Measurements from ENCODE around the gene GPR158.

The GPR158 gene

DNA sequence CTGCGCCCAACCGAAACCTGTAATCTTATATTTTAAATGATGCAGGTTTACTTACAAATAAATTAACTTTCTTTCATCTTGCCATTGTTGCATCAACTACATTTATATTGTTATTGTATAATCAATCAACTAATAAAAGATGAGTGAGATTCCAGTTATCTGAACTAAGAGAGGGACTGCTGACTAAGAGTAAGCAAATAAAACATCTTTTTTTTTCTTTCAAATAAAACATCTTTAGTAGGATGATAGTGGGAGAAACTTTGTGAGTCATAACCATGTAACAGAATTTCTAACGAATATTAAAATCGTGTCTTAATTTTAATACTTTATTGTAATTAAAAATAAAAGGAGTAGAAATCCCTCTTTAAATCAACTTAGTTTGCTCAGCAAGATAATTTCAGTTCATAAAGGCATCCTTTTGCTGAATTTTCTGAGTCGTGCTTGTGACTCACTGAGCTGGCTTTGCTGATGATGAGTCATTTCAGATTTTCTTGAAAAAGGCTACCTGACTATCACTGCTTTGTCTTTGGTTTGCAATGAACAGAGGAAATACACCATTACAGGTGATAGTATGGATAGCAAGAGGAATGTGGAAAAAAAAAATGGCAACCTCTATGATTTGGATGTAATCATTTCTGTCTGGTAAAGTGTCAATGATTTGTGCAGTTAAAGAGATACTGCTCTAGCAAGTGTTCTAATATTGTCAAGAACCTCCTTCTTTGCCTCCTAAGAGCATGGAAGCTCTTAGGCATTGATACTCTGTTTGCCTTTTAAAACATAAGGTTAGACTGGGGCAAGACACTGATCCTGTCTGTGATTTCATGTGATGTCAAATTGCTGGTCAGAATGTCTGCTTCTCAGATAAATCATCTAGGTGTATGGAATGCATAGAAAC is 119.5 kb downstream of the GPR158 start:
- H3K27ac ChIP-seq = no peak overlapping the region
- no peak for DNase-seq
- TF ChIP-seq, protein P1, sequence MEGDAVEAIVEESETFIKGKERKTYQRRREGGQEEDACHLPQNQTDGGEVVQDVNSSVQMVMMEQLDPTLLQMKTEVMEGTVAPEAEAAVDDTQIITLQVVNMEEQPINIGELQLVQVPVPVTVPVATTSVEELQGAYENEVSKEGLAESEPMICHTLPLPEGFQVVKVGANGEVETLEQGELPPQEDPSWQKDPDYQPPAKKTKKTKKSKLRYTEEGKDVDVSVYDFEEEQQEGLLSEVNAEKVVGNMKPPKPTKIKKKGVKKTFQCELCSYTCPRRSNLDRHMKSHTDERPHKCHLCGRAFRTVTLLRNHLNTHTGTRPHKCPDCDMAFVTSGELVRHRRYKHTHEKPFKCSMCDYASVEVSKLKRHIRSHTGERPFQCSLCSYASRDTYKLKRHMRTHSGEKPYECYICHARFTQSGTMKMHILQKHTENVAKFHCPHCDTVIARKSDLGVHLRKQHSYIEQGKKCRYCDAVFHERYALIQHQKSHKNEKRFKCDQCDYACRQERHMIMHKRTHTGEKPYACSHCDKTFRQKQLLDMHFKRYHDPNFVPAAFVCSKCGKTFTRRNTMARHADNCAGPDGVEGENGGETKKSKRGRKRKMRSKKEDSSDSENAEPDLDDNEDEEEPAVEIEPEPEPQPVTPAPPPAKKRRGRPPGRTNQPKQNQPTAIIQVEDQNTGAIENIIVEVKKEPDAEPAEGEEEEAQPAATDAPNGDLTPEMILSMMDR (IDR thresholded peaks at IDR 0.05; ENCODE audit: low read depth, low read length, missing control alignments) = no peak
- no peaks in the 10 kb centered on the region for H3K27me3 ChIP-seq (replicated peaks)
- in situ Hi-C loops (cut with HindIII; ENCODE audit: low pct_ligation_motif_present, low sequenced_read_pairs) = no loop called here
- no peaks in the 10 kb centered on the region for H3K36me3 ChIP-seq (replicated peaks)
- no peak overlapping the region for H3K4me3 ChIP-seq (ENCODE audit: low read depth, low read length)

DNA sequence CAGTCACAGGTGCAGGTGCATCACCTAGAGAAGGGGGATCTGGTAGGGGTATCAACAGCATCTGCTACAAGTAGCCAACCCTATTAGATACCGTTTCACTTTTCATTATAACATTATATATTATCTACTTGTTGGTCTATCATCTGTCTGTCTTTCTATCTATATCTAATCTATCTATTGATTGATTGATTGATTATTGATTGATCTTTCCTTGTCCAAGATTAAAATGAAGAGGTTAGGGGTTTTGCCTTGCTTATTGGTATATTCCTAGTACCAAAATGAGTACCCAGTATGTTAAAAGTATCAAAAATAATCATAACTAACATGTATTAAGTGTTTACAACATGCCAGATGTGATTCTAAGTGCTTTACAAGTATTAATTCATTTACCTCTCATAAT is 121.5 kb downstream of the GPR158 start:
- DNase-seq = no peak
- Histone ChIP-seq H3K27ac (no peak overlapping the region), H3K36me3 (replicated peaks) (no peaks in the 10 kb centered on the region), H3K27me3 (replicated peaks) (no peaks in the 10 kb centered on the region), H3K4me3 (ENCODE audit: low read depth, low read length) (no peak overlapping the region)
- in situ Hi-C loops (cut with HindIII; ENCODE audit: low pct_ligation_motif_present, low sequenced_read_pairs) = no loop called here
- TF ChIP-seq, protein P1 (IDR thresholded peaks at IDR 0.05; ENCODE audit: low read depth, low read length, missing control alignments) = no peak

DNA sequence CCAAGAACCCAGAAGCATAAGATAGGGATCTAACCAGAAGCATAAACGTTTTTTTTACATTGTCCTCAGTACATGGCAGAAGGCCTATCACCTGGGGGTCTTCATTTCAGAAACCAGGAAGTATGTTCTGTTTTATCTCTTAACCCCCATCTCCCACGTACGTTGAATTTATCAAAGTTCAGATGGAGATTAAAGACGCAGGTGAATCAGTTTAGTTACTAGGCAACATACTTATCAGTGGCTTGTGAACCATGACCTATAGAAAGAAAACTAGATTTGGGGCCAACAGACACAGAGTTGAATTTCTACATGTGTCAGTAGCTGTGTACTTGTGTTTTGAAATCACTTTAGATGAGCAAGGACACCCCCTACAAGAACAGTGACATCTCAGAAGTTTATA is 122.7 kb downstream of the GPR158 start:
- no peak overlapping the region for H3K27ac ChIP-seq
- DNase-seq = no peak
- no peaks in the 10 kb centered on the region for H3K36me3 ChIP-seq (replicated peaks)
- H3K27me3 ChIP-seq (replicated peaks) = no peaks in the 10 kb centered on the region
- in situ Hi-C loops (cut with HindIII; ENCODE audit: low pct_ligation_motif_present, low sequenced_read_pairs) = no loop called here
- TF ChIP-seq, protein P1 (IDR thresholded peaks at IDR 0.05; ENCODE audit: low read depth, low read length, missing control alignments) = no peak
- H3K4me3 ChIP-seq (ENCODE audit: low read depth, low read length) = no peak overlapping the region

DNA sequence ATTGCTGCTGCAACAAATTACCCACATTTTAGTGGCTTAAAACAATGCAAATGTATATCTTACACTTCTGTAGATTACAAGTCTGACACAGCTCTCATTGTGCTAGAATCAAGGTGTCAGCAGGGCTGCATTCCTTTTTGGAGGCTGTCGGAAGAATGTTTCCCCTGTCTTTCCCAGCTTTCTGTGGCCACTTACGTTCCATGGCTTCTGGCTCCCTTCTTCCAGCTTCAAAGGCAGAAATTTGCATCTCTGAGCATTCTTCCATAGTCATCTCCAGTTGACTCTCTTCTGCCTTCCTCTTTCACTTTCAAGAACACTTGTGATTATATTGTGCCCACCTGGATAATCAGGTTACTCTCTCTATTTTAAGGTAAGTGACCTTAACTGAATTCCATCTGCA is 125.3 kb downstream of the GPR158 start:
- no peak for DNase-seq
- no peak overlapping the region for H3K27ac ChIP-seq
- no peak overlapping the region for H3K4me3 ChIP-seq (ENCODE audit: low read depth, low read length)
- in situ Hi-C loops (cut with HindIII; ENCODE audit: low pct_ligation_motif_present, low sequenced_read_pairs) = no loop called here
- H3K36me3 ChIP-seq (replicated peaks) = no peaks in the 10 kb centered on the region
- H3K27me3 ChIP-seq (replicated peaks) = no peaks in the 10 kb centered on the region
- TF ChIP-seq, protein P1 (IDR thresholded peaks at IDR 0.05; ENCODE audit: low read depth, low read length, missing control alignments) = no peak

DNA sequence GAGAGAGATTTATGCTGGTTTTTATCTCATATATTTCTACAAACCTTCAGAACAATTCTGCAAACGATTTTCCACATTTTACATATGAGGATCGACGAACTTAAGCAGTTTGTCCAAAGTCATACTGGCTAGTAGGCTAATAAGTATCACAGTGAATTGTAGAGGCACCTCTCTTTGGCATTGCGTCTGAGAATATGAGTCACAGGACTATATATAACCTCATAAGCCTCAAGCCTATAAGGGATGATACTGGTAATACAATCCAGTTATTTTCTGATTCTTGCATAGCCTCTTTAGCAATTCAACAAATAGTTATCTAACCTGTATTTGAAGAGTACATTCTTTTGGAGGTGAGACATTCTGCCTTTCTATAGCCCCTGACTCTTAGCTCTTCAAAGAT is 129.8 kb downstream of the GPR158 start:
- no peaks in the 10 kb centered on the region for H3K27me3 ChIP-seq (replicated peaks)
- H3K27ac ChIP-seq = no peak overlapping the region
- in situ Hi-C loops (cut with HindIII; ENCODE audit: low pct_ligation_motif_present, low sequenced_read_pairs) = no loop called here
- no peaks in the 10 kb centered on the region for H3K36me3 ChIP-seq (replicated peaks)
- TF ChIP-seq, protein P1 (IDR thresholded peaks at IDR 0.05; ENCODE audit: low read depth, low read length, missing control alignments) = no peak
- DNase-seq = no peak
- H3K4me3 ChIP-seq (ENCODE audit: low read depth, low read length) = no peak overlapping the region
